SHP77 treated with DMSO at 0.1 percent for 48 hours (cell line): ENCODE results near the gene RASA3.

Experiments
- DNase-seq: peaks from one replicate; lab custom pipeline; 2025; lab: John Stamatoyannopoulos, UW

RASA3 gene

DNA sequence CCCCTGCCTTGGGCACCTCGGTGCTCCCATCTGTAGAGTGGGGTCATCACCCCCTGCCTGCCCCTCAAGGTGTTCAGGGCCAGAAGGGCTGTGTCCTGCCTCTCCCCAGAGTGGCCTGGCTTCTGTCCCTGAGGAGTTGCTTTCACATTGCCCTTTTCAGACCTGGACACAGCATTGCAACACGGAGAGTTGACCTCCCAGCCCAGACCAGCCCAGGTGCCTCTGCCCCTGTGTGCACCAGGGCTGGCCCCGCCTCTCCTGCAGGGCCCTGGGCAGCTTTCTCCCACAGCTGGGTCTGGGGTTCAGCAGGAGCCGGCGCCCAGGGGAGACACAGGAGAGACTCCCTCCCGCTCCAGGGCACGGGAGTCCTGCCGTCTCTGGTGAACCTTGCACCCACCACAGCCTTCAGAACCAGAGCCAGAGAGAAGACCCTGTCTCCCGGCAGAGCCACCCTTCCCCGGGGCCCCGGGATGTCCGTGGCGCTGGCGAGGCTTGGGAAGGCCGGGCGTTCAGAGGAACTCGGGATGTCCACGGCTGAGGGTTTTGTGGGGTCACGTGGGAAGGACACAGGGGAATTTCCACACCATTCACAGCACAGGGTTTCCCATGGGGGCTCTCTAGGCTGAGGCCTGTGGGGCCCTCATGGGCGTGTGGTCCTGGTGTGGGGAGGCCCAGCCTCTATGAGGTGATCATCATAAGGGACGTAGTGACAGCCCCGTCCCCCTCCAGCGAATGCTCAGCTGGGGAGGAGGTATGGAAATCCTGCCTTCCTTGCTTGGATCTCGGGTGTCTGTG is 181.8 kb downstream of the RASA3 start:
- DNase-seq = no peak

DNA sequence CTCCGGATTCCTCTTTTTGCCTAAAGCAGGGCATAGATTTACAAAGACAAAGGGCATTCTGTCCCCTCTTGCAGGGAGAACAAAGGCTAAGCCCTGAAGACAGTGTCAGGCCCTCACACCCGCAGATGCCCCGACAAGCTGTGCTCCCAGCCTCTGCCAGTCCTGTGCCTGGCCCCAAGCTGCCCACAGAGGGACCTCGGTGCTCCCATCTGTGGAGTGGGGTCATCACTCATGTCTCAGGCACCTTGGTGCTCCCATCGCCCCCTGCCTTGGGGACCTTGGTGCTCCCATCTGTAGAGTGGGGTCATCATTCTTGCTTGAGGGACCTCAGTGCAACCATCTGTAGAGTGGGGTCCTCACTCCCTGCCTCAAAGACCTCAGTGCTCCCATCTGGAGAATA is 182.9 kb downstream of the RASA3 start:
- DNase-seq = no peak

DNA sequence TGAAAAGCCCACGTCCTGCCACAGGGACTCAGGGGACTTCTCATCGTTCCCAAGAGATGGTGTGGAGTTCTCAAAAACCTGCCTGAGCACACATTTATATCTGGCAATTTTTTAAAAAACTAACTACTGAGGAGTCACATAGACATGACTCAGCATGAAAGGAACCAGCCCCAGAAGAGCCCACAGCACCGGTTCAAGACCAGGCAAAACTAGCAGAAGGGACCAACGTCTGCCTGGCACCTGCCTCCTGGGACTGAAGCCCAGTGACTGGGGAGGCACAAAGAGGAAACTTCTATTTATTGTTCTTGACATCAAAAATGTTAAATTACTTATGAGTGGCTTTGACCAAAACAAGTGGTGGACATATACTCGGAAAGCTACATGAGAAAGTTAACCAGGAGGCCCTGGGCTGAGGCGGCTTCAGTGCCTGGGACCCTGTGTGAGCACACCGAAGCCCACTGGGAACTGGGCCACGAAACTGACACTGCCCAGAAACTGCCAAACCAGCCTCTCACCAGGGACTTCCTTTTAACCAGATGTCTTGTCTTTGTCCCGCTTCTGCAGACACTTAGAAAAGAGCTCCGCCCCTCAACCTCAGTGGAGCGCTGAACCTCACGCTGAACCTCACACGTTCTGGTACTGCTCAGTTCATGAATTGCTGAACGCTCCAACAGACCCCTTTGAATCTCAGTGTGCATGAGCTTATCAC is 184.2 kb downstream of the RASA3 start:
- no peak for DNase-seq

DNA sequence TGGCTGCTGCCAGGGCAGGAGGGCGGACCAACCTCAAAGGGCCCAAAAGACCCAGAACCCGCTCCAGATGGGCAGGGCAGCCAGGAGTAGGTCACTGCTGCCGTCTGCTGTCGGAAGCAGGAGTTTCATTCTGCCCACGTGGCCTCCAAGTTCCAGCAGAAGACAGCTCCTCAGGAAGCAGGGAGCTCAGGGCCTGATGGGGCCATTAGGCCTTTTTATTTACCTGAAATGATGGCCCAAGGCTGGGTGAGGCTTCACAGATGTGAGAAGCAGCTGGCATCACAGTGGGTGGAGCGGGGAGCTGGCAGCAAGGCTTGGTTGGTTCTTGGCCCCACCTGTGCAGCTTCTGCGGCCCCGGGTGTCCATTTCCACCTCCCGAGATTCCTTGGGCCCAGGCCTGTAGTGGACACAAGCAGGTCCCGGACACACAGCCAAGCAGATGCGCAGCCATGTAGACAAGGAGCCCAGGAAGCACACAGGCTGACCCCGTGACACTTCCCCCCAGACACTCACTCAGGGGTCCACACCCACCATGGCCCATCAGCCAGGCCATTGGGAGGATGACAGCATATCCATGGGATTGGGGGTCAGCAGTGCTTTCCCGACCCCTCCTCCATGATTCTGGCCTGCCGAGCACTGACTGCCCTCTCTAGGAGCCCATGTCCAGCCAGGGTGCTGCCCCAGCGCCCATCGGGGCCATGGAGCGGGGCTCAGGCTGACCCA is 185.0 kb downstream of the RASA3 start:
- DNase-seq = peak; percentile 35

DNA sequence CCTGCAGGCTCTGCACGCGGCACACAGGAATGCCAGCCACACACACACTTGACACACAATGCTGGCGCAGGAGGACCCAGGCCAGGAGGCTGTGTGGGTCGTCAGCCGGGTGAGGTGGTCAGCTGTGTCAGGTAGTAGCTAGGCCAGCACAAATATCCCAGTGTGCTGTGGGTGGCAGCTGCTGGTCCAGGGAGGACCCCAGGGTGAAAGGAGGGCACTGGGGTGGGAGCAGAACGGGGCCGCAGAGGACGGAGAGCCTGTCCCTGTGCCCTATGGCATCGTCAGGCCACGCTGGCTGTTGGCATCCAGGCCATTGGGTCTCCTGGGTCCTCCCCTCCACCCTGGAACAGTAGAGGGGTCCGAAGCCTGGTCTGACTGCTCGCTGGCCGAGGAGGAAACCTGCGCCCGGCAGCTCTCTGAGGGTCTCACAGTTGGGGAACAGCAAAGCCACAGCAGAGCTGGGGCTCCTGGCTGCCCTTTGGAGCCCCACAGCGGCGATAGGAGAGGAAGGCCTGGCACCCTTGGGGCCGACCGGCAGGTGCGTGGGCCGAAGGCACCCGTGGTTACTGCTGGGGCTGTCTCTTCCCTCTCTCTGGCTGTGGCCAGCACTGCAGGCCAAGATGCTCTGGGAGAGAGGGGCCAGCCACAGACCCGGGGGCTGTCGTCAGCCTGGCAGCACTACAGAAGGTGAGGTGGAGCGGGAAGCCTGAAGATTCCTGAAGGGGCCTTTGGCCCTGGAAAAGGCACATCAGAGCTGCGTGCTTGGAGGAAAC is 185.8 kb downstream of the RASA3 start:
- no peak for DNase-seq

DNA sequence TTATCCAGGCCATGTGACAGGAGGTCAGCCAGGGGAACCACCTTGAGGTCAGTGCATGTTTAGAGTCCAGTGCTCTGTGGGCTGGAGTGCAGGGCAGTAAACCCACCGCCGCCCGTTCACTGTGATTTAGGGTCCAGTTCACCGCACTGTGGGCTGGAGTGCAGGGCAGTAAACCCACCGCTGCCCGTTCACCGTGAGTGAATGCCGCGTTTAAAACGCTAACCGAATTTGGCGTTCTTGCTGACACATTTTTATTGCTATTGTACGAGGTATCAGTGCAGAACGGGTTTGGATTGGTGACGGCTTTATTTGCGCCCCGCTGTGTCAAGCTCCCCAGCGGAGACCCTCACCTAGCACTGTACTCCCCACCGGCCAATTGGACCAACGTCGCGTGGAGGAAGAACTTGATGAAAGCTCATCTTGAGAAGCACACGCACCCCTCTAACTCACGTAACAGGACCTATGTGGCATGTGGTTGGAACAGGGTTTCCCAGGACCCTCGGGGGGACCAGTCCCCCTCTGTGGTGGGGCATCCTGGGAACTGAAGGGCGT is 186.5 kb downstream of the RASA3 start:
- no peak for DNase-seq

DNA sequence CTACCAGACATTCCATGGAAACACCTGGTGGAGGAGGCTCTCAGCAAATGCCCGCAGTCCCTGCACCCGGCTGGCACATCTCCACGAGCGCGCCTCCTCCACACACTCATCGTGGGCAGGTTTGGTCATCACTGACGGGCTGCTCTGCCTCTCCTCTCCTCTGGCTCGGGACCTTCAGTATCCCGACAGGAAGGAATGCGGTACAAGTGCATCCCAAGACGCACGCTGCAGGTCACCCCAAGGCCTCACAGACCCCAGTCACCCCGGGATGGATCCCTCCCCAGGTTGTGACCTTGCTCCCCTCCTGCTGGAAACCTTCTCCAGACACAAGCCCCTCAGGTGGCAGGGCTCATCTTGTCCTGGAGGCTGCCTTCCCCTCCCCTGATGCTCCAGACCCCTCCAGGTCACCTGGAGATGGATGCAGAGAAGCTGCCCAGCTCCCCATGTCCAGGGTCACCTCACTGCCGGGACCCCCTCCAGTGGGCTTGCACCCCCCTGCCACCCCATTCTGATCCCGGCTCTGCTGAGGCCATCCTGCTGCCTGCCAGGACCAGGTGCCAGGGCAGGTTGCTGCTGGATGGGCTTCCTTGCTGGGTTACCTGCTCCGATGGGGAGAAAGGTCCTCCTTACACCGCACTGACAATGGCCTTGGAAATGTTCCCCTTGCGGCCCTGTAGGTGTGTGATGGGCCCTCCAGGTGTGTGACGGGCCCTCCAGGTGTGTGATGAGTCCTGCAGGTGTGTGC is 188.4 kb downstream of the RASA3 start:
- no peak for DNase-seq

DNA sequence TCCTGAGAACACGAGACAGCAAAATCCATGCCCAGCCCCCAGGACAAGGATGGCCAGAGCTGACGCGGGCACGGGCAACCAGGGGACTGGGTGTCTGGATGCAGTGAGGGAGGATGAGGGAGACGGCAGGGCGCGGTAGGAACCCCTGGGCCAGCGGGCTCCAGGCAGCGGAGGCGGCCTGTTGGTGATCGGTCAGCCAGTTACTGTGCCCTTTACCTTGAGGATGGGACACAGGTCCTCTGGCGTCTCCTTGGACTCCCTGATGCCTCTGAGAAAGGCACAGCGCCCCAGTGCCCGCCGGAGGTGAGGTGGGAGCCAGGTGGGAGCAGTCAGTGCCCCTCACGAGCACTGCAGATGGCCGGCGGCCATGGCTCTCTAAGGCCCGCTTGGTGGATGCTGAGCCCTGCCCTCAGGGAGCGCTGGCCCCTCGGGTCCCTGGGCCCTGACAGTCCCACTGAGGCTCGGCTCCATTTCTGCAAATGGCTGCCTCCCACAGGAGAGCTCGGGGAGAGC is 189.8 kb downstream of the RASA3 start:
- DNase-seq = no peak

DNA sequence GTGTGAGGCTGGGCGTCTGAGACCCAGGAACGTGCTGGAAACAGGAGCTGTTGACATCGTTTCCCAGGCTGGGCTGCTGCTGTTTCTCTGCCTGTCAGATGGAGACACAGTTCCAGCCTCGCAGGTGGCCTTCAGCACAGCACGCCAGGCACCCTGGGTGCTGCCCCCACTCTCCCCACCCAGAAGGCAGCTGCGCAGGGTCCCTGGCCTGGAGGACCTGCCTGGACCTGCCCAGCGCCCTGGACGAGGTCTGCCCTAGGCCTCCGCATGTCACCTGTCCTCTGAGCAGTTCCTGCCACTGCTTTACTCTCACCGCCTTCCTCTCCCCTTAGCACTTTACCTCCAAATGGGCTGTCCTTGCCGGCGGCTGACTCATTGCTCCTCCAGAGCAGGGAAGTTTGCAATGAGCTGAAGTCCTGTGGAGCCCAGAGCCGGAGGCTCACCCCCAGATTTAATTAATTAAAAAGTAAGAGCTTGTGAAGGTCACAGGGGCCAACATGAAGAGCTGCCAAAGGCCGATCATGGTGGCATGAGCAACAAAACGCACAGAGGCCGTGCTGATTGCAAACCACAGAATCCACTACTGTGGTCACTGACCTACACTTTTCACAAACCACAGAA is 190.7 kb downstream of the RASA3 start:
- DNase-seq = peak; percentile 97

DNA sequence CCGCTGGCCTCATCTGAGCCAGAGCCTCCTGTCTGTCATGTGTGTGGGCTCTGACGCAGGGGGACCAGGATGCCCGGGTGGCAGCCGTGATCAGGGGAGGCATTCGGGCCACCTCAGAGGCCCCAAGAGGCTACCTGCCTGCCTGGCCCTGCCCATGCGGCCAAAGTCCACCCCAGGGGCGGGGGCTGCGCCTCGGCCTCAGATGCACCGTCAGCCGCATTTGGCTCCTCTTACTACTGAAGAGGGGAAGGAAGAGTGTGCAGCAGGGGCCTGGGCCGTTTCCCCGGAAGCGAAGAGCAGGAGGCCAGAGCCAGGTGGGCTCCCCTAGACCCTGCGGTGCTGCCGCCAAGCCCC is 192.5 kb downstream of the RASA3 start:
- no peak for DNase-seq

DNA sequence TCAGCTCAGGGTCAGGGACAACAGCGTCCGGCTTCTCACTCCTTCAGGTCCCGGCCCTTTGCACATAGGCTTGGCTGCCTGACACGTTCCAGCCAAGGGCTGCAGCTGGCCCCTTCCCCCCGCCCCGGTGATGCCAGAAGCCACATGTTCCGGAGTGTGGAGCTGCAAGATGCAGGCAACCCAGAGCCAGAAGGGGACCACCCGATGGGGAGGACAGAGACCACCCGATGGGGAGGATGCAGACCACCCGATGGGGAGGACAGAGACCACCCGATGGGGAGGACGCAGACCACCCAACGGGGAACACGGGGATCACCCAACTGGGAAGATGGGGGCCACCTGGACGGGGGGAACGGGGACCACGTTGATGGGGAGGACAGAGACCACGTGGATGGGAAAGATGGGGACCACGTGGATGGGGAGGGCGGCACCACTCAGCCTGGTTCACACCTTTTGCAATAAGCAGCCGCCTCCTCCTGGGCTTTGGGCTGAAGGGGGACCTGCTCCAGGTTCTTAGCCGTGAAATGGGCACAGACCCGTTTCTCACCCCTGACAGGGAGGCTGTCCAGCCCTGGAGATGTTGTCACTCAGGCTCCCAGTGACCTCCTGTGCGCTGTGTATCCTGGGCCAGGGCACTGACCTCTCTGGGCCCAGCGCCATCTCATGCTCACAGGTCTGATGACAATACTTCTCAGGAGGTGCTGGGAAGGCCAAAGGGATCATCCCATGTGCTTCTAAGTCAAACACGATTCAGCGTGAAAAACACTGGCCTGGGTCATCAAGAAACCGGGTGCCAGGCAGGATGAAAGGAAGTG is 193.1 kb downstream of the RASA3 start:
- no peak for DNase-seq

DNA sequence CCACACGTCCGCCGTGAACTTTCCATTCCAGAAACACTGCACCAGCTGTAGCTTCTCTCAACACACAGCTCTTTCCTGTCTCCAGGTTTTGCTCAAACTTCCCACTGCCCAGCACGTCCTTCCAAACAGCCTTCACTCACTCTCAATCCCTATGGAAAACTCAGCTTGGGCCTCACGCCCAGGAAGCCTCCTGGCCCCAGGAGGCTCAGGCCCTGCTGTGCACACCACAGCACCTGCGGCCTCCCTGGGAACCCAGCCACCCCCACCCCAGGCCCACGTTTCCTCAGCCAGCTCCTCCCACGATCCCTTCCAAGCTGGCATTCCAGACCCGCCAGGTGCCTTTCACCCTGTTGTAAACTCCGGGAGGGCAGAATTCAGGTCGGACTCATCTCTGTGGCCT is 193.7 kb downstream of the RASA3 start:
- no peak for DNase-seq

DNA sequence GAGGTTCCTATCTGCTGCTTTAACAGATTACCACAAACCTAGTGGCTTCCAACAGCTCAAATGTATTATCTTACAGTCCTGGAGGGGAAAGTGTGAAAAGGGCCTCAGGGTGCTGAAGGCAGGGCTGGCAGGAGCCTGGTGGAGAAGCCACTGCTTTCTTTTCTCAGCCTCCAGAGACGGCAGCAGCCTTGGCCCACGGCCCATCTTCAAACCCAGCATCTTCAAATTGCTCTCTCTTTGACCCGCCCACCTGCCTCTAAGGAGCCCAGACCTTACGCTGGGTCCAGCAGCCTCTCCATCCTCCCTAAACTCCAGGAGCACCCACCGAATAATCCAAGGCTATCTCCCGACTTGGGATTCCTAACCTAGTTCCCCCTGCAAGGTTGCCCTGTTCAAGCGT is 194.2 kb downstream of the RASA3 start:
- no peak for DNase-seq

DNA sequence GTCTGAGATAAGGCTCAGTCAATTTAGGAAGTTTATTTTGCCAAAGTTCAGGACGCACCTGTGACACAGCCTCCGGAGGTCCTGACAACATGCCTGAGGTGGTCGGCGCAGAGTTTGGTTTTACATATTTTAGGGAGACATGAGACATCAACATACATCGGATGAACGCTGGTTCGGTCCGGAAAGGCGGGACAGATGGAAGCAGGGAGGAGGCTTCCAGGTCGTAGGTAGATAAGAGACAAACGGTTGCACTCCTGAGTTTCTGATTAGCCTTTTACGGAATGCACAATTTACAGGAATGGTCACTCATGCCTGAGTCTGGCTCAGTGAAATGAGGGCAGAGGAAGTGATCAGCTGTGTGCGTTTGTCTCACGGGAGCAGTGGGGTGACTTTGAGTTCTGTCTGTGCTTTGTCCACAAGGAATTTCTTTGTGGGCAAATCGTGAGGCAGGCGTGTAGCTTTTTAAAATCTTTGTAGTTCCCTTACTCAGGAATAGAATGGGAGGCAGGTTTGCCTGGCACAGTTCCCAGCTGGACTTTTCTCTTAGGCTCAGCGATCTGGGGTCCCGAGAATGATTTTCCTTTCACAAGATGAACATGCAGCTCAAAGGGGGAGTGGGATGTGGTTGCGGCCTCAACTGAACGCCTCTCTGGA is 194.8 kb downstream of the RASA3 start:
- DNase-seq = no peak

DNA sequence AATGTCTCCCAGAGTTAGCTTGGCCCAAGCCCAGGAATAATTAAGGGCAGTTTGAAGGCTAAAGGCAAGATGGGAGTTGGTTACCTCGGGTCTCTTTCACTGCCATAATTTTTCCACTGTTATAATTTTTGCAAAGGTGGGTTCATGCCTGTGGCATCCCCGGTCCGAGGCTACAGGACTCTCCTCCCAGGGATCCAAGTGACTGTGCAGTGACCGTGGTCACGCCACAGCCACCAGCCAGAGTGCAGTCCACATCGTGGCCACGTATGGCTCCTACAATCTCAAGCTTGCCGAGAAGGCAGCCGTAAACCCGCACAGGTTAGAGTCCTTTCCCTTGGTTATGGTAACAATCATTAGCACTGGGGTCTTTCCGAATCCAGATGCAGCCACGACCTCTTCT is 195.3 kb downstream of the RASA3 start:
- DNase-seq = no peak

DNA sequence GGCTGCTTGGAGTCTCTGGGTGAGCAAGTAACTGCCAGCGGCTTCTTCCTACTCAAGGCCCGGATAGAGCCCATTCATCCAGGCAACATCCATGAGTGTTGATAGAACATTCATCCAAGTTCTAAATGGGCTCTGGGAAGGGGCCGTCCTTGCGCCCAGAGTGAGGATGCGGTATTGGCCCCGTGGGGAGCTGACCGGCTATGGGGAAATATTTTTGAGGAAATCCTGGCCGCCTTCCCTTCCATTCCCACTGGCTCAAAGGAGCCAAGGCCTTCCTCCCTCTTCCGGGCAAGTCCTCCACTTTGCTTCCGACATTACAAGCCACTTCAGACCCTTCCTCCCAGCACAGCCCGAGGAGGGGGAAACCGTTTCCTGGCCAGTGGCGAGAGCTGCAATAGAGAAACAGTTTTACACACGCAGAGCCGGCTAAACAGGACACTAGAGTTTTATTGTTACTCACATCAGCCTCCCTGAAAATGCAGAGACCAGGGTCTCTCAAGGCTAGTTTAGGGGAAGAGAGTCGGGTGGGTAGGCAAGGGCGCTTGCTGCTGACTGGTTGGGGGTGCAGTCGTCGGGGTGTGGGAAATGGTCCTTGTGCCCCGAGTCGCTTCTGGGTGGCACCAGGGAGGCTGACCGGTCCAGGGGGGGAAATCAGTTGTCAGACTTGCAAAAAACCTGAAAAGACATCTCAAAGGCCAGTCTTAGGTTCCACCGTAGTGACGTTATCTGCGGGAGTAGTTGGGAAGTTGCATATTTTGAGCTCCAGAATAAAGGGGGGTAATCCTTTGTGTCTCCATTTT is 196.1 kb downstream of the RASA3 start:
- no peak for DNase-seq

DNA sequence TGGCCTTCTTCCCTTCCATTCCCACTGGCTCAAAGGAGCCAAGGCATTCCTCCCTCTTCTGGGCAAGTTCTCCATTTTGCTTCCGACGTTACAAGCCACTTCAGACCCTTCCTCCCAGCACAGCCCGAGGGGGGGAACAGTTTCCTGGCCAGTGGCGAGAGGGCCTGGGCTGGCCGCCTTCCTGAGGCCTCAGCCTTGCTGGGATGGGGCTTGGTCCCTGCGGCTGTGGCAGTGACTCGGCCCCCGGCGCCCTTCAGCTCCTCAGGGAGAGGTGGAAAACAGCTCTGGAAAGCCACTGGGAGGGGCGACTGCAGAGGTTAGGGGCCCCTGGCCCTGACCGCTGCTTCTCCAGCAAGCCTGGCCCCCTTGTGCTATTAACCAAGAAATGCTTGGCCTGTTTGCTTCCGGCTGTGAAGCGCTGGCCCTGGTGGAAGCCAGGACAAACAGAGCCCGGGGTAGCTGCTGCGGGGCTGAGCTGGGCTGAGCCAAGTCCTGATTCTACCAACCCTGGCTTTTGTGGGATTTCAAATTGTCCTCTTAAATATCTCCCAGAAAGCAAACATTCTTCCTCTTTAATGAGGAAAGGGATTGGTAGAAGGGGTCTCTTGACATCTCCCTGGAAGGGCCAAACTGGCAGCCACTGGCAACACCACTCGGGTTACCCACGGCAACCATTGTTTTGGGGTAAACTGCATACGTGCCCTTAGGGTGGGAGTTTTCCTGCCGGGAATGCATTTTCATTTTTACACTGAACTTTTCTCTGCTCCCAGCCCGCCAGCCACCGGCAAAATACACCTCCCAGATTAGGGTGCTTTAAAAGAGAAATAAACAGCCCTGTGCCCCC is 197.2 kb downstream of the RASA3 start:
- DNase-seq = no peak
